Limb (tissue), 2 donors: ENCODE results near the gene ABCA2.
A peak's percentile ranks its signal among the peaks of the same experiment; 100 is the strongest.
"Not testable (repeated sequence)": the region's sequence is repeated elsewhere in the genome, so short reads cannot be mapped to it uniquely, and the experiment has no call there.

Experiments used
- DNase-seq, 2 donors: peaks; one replicate each; pipeline ENCODE4 v3.0.0-alpha.2; 2016; ENCODE audit errors: extremely low spot score in 2 of 2

ABCA2 gene

GRCh38 chr9:137064027-137064879 lies 36.2 kb upstream of the ABCA2 start:
- DNase-seq: peak in 1 of 2 donors; percentile 82

- no peak for DNase-seq
Observed at GRCh38 chr9:137063311-137064026, 35.4 kb upstream of the ABCA2 start.

DNA sequence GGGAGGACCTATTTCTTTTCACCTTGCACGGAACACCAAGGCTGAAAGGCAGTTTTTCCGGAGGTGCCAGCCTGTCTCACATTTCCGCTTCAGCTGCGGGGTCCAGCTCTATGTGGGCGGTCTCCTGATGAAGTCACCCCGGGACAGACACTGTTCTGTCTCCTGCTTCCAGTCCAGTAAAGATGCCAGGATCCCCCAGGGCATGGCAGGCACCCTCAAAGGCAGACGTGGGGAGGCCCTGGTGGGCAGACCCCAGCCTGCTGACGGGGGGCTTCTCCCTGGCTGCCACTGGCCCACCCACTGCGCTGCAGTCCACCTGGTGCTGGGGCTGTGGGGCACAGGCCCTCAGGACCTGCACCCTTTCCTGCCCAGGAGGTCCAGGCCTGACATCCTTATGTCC lies 34.8 kb upstream of the ABCA2 start:
- DNase-seq: not testable (repeated sequence)

GRCh38 chr9:137062384-137062783 lies 34.3 kb upstream of the ABCA2 start:
- no peak for DNase-seq

- no peak for DNase-seq
Observed at GRCh38 chr9:137058521-137059234, 30.6 kb upstream of the ABCA2 start.

DNA sequence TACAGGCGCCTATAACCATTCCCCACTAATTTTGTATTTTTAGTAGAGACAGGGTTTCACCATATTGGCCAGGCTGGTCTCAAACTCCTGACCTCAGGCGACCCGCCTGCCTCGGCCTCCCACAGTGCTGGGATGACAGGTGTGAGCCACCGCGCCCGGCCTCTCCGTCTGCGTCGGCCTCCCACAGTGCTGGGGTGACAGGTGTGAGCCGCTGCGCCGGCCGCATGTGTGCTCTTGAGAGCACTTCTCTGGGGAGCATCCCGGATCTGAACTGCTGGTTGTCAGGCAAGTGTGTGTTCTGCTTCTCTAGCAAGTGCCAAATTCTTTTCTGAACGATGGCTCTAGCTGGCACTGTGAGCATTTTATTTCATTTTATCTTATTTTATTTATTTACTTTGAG lies 29.5 kb upstream of the ABCA2 start:
- DNase-seq: no peak

DNA sequence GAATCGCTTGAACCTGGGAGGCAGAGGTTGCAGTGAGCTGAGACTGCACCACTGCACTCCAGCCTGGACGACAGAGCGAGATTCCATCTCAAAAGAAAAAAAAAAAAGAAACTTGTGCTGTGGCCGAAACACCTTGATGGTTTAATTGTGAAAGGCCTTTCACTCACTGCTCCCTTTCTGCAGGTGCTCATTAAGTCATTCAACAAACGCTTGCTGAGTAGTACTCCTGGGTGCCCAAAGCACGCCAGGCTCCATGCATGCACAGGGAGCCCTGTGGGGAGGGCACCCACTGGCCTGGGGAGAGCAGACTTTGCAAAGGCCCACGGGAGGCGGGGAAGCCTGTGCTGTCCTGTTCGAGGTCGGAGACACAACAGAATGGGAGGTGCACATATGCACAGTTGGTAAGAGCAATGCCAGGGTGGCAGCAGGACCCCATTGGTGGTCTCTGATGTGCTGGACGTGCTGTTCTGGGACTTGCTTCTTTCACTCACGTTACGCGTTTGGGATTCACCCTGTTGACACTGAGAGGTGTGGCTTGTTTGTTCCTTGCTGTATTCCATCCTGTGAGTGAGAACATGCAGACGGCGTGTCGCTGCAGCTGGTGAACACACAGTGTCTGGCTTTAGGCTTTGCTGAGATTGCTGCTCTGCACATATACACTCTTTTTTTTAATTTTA lies 28.8 kb upstream of the ABCA2 start:
- DNase-seq: no peak

DNA sequence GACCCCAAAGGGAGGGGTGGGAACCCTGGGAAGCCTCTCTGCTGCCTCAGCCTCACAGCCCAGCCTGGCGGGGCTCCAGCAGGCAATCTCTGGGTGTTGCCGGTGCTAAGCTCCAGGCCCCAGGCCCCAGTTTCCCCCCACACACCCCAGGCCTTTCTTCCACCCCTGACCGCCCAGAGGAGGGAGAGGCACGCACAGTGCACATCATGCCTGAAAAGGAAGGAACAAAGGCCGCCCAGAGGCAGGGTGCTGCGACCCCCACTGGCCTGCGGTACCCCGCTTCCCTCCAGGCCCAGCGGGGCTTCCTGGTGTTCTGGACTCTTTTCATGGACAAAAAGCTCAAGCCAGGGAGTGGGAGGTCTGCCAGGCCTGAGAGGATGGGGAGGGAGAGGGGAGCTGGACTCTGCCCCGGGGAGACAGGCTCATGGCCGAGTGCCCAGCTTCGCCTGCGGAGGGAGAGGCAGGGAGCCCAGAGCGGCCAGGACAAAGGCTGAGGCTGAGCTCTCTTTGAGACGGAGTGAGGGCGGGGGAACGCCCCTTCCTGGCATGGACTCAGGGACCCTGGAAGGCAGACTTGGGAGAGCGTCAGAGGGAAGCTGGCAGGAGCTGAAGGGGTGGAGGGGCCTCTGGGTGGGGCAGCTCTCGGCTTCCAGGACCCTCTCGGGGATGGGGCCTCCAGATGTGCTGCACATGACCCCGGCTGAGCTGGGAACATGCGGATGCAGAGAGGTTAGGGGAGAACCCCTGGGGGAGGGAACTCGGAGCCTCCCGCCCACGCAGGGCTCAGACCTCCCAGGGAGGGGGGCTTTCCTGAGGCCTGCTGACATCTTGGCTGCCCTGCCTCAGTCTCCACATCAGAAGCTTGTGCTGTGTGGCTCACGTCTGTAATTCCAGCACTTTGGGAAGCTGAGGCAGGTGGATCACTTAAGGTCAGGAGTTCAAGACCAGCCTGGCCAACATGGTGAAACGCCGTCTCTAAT lies 27.6 kb upstream of the ABCA2 start:
- peak; percentile 83 to 87 for DNase-seq

- no peak for DNase-seq
Observed at GRCh38 chr9:137054932-137055384, 26.9 kb upstream of the ABCA2 start.

DNA sequence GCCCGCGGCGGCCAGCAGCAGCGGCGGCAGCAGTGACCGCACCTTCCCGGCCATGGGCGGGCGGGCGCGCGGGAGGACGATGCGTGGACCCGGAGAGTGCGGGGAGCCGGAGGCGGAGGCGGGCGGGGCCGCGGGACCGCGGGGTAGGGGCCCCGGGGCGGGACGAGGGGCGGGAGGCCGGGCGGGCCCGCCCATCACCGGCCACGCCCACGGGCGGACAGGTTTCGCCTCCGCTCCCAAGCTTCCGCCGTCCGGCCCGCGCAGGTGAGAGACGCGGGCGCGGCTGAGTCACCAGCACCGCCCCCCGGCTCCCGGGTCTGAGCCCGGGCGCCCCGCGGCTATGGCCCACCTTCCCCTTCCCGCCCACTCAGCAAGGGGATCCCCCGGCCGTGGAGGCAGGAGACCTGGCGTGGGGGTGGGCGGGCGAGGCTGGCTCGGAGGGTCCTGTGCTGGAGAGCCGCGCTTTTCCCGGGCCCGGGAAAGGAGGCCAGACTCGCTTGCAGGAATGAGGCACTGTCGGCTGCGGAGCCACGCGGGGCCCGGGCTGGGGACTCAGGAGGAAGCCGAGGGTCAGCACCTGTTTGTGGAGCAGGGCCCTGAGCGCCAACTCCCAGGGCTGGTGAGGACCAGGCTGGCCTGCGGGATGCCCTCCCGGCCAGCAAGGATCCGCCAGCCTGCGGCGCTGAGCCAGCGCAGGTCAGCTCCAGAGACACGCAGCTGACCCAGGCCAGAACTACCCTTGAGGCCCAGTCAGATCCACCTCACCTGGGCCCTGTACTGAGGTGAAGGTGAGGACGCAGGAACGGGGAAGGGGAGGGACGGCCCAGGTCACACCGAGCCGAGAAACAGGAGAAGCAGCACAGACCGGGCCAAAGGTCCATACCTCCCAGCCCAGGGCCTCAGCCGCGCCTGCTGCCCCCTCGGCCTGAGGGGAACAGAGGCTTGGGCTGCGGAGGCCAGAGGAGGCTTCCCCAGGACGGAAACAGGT lies 26.2 kb upstream of the ABCA2 start, which contains the start of gene ENTPD2:
TSS of gene ENTPD2 (minus strand) at position 118 of the 988 bp plus-strand sequence. CDS start at position 54, 64 bp downstream.
- DNase-seq: no peak

- no peak for DNase-seq
Observed at GRCh38 chr9:137052998-137053943, 25.2 kb upstream of the ABCA2 start.

- DNase-seq: no peak
Observed at GRCh38 chr9:137052293-137052692, 24.3 kb upstream of the ABCA2 start.

DNA sequence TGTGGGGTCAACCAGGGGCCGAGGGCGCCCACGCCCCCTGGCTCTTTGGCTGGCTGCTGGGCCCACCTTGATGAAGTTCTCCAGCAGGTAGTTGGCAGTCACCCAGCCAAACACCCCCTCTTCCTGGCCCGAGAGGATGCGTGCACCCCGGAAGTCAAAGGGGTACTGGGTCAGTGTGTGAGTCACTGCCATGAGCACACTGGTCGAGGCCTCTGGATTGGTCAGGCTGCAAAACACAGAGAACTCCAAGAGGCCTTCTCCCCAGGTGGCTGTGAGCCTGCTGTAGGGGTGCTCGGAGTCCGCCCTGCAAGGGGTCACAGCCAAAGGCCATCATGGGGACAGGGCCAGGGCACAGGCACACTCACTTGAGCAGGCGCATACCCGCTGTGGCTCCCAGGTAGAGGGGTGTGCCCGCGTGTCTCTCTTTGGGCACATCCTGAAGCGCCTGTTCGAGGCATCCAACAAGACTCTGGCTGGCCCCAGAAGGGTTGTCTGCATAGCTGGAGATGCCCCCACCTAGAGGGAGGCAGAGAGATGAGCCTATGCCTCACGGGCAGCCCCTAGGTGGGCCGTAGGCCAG lies 23.2 kb upstream of the ABCA2 start:
- no peak for DNase-seq

- no peak for DNase-seq
Observed at GRCh38 chr9:137050570-137050969, 22.5 kb upstream of the ABCA2 start.

GRCh38 chr9:137049544-137050449 lies 21.8 kb upstream of the ABCA2 start:
- DNase-seq: peak in 1 of 2 donors; percentile 79
